ENCODE measurements around the gene RIPPLY1.
"Not testable (repeated sequence)": the region's sequence is repeated elsewhere in the genome, so short reads cannot be mapped to it uniquely, and the experiment has no call there.

RIPPLY1 gene

DNA sequence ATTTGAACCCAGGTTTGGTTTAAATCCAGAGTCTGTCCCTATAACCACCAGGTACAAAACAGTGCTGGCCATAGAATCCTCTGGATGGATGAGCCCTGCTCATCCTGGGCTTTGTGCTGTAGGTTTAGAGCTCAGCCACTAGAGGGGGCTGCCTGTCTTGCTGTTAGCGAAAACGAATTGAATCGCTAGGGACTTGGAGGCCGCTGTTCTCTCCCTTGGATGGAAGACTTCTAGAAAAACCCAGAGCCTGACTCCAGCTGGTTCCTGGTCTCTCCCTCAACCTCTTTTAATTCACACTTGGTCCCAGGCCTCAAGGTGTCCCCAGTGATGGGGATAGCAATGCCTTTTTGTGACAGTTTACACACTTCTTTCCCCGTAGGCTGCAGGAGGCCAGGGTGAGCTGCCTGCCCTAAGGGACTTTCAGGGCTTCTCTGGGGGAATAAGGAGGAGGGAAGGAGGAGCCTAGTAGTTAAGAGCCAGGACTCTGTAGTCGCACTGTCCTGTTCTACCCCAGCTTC is 8.7 kb downstream of the RIPPLY1 start:
- Histone ChIP-seq H3K27ac (no peak overlapping the region), H3K4me3 (no peak overlapping the region)
- no peak for DNase-seq (ENCODE audit: low spot score)
- TF ChIP-seq, protein P1, sequence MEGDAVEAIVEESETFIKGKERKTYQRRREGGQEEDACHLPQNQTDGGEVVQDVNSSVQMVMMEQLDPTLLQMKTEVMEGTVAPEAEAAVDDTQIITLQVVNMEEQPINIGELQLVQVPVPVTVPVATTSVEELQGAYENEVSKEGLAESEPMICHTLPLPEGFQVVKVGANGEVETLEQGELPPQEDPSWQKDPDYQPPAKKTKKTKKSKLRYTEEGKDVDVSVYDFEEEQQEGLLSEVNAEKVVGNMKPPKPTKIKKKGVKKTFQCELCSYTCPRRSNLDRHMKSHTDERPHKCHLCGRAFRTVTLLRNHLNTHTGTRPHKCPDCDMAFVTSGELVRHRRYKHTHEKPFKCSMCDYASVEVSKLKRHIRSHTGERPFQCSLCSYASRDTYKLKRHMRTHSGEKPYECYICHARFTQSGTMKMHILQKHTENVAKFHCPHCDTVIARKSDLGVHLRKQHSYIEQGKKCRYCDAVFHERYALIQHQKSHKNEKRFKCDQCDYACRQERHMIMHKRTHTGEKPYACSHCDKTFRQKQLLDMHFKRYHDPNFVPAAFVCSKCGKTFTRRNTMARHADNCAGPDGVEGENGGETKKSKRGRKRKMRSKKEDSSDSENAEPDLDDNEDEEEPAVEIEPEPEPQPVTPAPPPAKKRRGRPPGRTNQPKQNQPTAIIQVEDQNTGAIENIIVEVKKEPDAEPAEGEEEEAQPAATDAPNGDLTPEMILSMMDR (IDR thresholded peaks at IDR 0.05), result peak; percentile 44

DNA sequence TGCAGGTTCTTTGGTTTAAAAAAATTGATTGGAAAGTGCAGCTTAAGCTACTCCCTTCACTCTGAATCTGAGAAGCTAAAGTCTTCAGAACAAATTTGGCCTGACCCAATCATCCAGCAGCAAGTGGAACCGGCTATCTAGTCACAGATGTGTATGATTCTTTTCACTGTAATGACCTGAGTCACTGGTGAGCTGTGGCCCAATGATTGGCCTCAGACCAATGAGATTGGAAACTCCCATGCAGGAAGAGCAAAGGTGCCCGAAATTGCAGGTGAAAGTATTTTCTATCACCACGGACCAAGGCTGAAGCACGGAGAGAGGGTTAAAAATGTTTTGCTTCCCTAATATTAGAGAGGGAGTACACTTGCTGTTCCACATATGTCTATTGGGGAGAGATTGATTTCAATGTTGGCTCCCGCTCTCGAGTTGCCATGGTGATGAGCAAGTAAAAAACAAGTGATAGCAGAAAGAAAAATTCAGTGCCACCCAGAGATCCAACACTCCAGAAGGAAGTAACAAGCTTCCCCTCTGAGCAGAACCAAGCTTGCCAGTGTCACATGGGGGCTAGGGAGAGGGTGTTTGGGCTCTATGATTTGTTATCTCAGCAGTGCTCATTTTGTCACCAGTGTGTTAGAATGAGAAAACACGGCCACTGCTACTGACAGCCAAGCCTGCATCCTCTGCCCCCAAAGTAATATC is 11.2 kb downstream of the RIPPLY1 start:
- DNase-seq (ENCODE audit: low spot score), result no peak
- no peak overlapping the region for H3K27ac ChIP-seq
- H3K4me3 ChIP-seq, result no peak overlapping the region
- TF ChIP-seq, protein P1 (IDR thresholded peaks at IDR 0.05), result no peak

DNA sequence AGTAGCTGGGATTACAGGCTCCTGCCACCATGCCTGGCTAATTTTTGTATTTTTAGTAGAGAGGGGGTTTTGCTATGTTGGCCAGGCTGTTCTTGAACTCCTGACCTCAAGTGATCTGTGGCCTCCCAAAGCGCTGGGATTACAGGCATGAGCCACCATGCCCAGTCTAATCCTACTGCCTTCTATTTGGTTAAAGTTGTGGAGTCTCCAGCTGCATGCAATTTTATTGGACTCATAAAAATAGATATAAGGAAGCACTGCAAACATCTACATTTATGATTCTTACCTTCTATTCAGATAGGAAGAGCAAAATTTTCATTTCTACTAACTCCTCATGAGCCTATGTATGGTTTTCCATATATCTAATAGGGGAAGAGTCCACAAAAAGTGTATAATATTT is 13.7 kb downstream of the RIPPLY1 start:
- no peak for DNase-seq (ENCODE audit: low spot score)
- Histone ChIP-seq H3K27ac (no peak overlapping the region), H3K4me3 (no peak overlapping the region)
- TF ChIP-seq, protein P1 (IDR thresholded peaks at IDR 0.05), result no peak

DNA sequence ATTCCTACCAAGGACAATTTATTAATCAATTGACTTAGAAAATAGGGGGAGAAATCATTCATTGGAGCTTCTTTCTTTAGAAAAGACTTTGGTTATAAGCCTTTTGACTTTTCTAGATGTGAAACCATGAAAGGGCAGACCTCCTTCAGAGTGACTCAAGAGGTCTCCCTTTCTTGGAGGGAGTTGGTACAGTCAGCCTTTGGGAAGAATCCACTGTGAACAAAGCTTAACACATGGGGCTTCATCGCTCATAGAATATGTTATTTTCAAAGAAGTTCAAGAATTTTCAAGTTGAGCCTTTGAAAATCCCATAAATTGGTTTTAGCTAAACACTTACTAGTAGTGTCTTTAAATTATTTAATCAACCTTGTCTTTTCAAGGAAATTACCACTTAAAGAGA is 28.0 kb downstream of the RIPPLY1 start:
- no peak overlapping the region for H3K27ac ChIP-seq
- no peak overlapping the region for H3K4me3 ChIP-seq
- no peak for DNase-seq (ENCODE audit: low spot score)
- TF ChIP-seq, protein P1 (IDR thresholded peaks at IDR 0.05), result no peak

DNA sequence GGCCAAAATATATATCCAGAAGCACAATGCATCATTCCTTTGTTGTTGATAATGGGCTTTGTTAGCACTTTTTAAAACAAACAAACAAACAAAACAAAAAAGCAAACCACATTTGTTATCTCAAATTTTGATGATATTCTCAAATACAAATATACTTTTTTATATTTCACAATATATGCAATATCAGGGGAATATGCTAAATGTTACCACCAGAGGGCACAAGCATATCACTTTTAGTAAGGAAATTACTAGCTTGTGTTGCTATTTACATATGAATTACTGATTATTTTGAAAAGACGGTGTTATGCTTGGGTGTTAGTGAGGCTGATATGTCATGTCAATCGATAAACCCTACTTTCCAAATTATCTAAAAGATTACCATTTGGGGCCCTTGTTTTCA is 29.1 kb downstream of the RIPPLY1 start:
- Histone ChIP-seq H3K27ac (no peak overlapping the region), H3K4me3 (no peak overlapping the region)
- DNase-seq (ENCODE audit: low spot score), result no peak
- TF ChIP-seq, protein P1 (IDR thresholded peaks at IDR 0.05), result peak; percentile 19

DNA sequence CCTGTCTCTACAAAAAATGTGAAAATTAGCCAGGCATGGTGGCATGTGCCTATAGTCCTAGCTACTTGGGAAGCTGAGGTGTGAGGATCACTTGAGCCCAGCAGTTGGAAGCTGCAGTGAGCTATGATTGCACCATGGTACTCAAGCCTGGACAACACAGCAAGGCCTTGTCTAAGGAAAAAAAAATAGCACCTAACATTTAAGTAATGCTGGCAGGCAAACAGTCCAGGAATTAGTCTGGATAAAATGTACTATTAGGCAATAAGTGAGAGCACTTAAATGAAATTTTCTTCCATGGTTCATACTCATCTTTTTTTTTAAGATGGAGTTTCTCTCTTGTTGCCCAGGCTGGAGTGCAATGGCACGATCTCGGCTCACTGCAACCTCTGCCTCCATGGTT is 30.3 kb downstream of the RIPPLY1 start:
- DNase-seq (ENCODE audit: low spot score); H3K4me3 ChIP-seq; H3K27ac ChIP-seq: not testable (repeated sequence)

DNA sequence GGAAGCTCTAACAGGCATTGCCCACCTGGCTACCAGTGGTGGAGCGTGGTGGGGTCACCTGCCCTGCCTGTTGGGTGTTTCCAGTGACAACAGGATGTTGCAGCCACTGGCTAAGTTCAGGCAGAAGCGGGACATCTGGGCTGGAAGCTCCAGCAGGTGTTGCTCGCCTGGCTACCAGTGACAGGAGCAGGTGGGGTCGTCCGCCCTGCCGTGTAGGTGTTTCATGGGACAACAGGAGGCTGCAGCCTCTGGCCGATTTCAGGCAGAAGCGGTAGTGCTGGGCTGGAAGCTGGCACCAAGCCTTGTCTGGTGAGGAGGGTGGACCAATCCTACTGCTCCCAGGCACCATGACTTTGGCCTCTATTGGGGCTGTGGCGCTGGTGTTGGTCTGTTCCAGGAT is 39.4 kb downstream of the RIPPLY1 start:
- TF ChIP-seq, protein P1 (IDR thresholded peaks at IDR 0.05), result no peak
- no peak for DNase-seq (ENCODE audit: low spot score)
- H3K27ac ChIP-seq, result no peak overlapping the region
- H3K4me3 ChIP-seq, result no peak overlapping the region
